Neural cell (in vitro differentiated cells): ENCODE measurements around the gene PORCN. TPM values are rescaled to one million over a fixed set of nuclear protein-coding genes. Genes with fewer than 3 reads are reported as not detected.

ENCODE experiments used
- H2AFZ ChIP-seq: fragments of 200-600, 300-800 bp; sonication (generic), shearing (Covaris generic); 2 replicates; pipeline ENCODE4 v1.6.0; 2014; ENCODE audit warnings: low read depth, mild to moderate bottlenecking, antibody characterized with exemption, low read length, moderate library complexity
- H3F3A ChIP-seq: fragments of 200-600 bp; shearing (Covaris generic); 2 replicates; pipeline ENCODE4 v1.6.1; 2016; ENCODE audit warnings: mild to moderate bottlenecking, moderate library complexity, mixed read lengths, antibody characterized with exemption, low read length; ENCODE audit not compliant: insufficient read depth, poor library complexity, severe bottlenecking
- H3K27ac ChIP-seq: fragments of 200-600, 300-800 bp; sonication (generic), shearing (Covaris generic); 2 replicates; pipeline ENCODE4 v1.5.1; 2014; ENCODE audit warnings: mild to moderate bottlenecking, low read length, moderate library complexity
- H3K27me3 ChIP-seq: fragments of 300-800, 200-600 bp; sonication (generic), shearing (Covaris generic); 2 replicates; pipeline ENCODE4 v1.6.0; 2014; ENCODE audit warnings: mild to moderate bottlenecking, low read depth, low read length, moderate library complexity; ENCODE audit not compliant: insufficient read depth
- H3K36me3 ChIP-seq: fragments of 300-800, 200-600 bp; sonication (generic), shearing (Covaris generic); 2 replicates; pipeline ENCODE4 v1.5.1; 2014; ENCODE audit warnings: mild to moderate bottlenecking, antibody characterized with exemption, low read length, moderate library complexity; ENCODE audit not compliant: insufficient read depth
- H3K4me2 ChIP-seq: fragments of 300-800, 200-600 bp; sonication (generic), shearing (Covaris generic); 2 replicates; pipeline ENCODE4 v1.6.0; 2014; ENCODE audit warnings: mild to moderate bottlenecking, low read length
- H3K4me3 ChIP-seq: fragments of 300-800, 200-600 bp; sonication (generic), shearing (Covaris generic); 2 replicates; pipeline ENCODE4 v1.5.1; 2014; ENCODE audit warnings: mild to moderate bottlenecking, low read length, moderate library complexity
- H3K79me2 ChIP-seq: fragments of 200-600 bp; shearing (Covaris generic); replicated peaks from 2 replicates; pipeline ENCODE4 v1.6.0; 2014; ENCODE audit warnings: mild to moderate bottlenecking, low read length, moderate library complexity; ENCODE audit not compliant: insufficient read depth
- H3K9ac ChIP-seq: fragments of 300-800, 200-600 bp; sonication (generic), shearing (Covaris generic); 2 replicates; pipeline ENCODE4 v1.6.1; 2016; ENCODE audit warnings: mild to moderate bottlenecking, low read length, mixed read lengths
- H3K9me2 ChIP-seq: fragments of 200-600 bp; shearing (Covaris generic); 2 replicates; pipeline ENCODE4 v1.6.1; 2016; ENCODE audit warnings: mild to moderate bottlenecking, low read length, mixed read lengths; ENCODE audit not compliant: insufficient read depth
- H3K9me3 ChIP-seq: fragments of 200-600, 300-800 bp; sonication (generic), shearing (Covaris generic); 2 replicates; pipeline ENCODE4 v1.6.1; 2016; ENCODE audit warnings: mild to moderate bottlenecking, mixed run types, low read length, moderate library complexity, mixed read lengths
- H4K20me1 ChIP-seq: fragments of 200-600 bp; shearing (Covaris generic); 2 replicates; pipeline ENCODE4 v1.6.1; 2016; ENCODE audit warnings: mild to moderate bottlenecking, mixed run types; ENCODE audit not compliant: insufficient read depth
- EP300 ChIP-seq: fragments of 450-650 bp; conservative IDR thresholded peaks from 2 replicates; pipeline ENCODE4 v1.6.1; 2014; ENCODE audit warnings: antibody characterized with exemption, mild to moderate bottlenecking, moderate library complexity; ENCODE audit not compliant: poor library complexity, severe bottlenecking
- EZH2 ChIP-seq: fragments of 200-600, 300-800 bp; shearing (Covaris generic), sonication (generic); IDR thresholded peaks from 2 replicates; pipeline ENCODE4 v1.6.1; 2014; ENCODE audit warnings: antibody characterized with exemption, low read length, borderline replicate concordance, mild to moderate bottlenecking; ENCODE audit not compliant: insufficient read depth, poor library complexity, severe bottlenecking
- MXI1 ChIP-seq: fragments of 450-650 bp; conservative IDR thresholded peaks from 2 replicates; pipeline ENCODE4 v1.6.1; 2014; ENCODE audit warnings: antibody characterized with exemption, mild to moderate bottlenecking; ENCODE audit not compliant: poor library complexity, severe bottlenecking
- POLR2AphosphoS5 ChIP-seq: IDR thresholded peaks from 2 replicates; pipeline ENCODE4 v1.6.1; 2012
- RAD21 ChIP-seq: fragments of 450-650 bp; conservative IDR thresholded peaks from 2 replicates; pipeline ENCODE4 v1.6.1; 2014; ENCODE audit warnings: antibody characterized with exemption, mild to moderate bottlenecking, moderate library complexity
- SMC3 ChIP-seq: fragments of 450-650 bp; conservative IDR thresholded peaks from 2 replicates; pipeline ENCODE4 v1.6.1; 2014; ENCODE audit warnings: antibody characterized with exemption, mild to moderate bottlenecking, moderate library complexity; ENCODE audit not compliant: poor library complexity
- TAF1 ChIP-seq: IDR thresholded peaks from 2 replicates; pipeline ENCODE4 v1.6.1; 2012; ENCODE audit warnings: low read depth
- polyA plus RNA-seq: library from polyadenylated mRNA; depleted of rRNA; stranded (reverse); fragments of >200 nt; gene quantifications from 2 replicates; pipeline ENCODE4 v1.2.3, GENCODE V29; 2014
- TF ChIP-seq, protein P1 (sequence below): fragments of 450-650 bp; IDR thresholded peaks from 2 replicates; pipeline ENCODE4 v1.5.1; 2014; ENCODE audit warnings: antibody characterized with exemption, mild to moderate bottlenecking, moderate library complexity; ENCODE audit not compliant: poor library complexity, severe bottlenecking
- TF ChIP-seq, protein P2 (sequence below): IDR thresholded peaks from 2 replicates; pipeline ENCODE4 v1.6.1; 2012; ENCODE audit warnings: borderline replicate concordance

Gene PORCN
- polyA plus RNA-seq, 1 donor from 2014 or later, result 29.8 TPM

DNA sequence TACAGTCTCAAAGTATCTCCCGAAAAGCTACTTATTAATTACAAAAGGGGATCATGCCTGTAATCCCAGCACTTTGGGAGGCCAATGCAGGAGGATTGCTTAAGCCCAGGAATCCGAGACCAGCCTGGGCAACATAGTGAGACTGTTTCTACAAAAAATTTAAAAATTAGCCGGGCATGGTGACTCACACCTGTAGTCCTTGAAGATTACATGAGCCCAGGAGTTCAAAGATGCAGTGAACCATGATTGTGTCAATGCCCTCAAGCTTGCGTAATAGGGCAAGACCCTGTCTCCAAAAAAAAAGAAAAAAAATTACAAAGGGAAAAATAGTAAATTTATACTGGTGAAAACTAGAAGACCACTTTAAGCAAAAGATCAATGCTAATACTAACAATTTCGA lies 3.3 kb upstream of the PORCN start:
- Histone ChIP-seq H3K4me2 (no peak overlapping the region), H3K36me3 (no peaks in the 10 kb centered on the region), H2AFZ (no peak overlapping the region), H3K9me2 (no peaks in the 10 kb centered on the region), H3K4me3 (no peak overlapping the region), H3F3A (no peaks in the 10 kb centered on the region), H3K9ac (no peak overlapping the region), H3K27me3 (no peaks in the 10 kb centered on the region), H3K79me2 (no peaks in the 10 kb centered on the region), H3K27ac (no peak overlapping the region), H3K9me3 (no peaks in the 10 kb centered on the region), H4K20me1 (no peaks in the 10 kb centered on the region)
- TF ChIP-seq MXI1 (no peak), SMC3 (no peak), RAD21 (no peak), EP300 (no peak), EZH2 (no peak), POLR2AphosphoS5 (no peak), TAF1 (no peak)
- TF ChIP-seq, protein P1, sequence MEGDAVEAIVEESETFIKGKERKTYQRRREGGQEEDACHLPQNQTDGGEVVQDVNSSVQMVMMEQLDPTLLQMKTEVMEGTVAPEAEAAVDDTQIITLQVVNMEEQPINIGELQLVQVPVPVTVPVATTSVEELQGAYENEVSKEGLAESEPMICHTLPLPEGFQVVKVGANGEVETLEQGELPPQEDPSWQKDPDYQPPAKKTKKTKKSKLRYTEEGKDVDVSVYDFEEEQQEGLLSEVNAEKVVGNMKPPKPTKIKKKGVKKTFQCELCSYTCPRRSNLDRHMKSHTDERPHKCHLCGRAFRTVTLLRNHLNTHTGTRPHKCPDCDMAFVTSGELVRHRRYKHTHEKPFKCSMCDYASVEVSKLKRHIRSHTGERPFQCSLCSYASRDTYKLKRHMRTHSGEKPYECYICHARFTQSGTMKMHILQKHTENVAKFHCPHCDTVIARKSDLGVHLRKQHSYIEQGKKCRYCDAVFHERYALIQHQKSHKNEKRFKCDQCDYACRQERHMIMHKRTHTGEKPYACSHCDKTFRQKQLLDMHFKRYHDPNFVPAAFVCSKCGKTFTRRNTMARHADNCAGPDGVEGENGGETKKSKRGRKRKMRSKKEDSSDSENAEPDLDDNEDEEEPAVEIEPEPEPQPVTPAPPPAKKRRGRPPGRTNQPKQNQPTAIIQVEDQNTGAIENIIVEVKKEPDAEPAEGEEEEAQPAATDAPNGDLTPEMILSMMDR, result no peak
- TF ChIP-seq, protein P2, sequence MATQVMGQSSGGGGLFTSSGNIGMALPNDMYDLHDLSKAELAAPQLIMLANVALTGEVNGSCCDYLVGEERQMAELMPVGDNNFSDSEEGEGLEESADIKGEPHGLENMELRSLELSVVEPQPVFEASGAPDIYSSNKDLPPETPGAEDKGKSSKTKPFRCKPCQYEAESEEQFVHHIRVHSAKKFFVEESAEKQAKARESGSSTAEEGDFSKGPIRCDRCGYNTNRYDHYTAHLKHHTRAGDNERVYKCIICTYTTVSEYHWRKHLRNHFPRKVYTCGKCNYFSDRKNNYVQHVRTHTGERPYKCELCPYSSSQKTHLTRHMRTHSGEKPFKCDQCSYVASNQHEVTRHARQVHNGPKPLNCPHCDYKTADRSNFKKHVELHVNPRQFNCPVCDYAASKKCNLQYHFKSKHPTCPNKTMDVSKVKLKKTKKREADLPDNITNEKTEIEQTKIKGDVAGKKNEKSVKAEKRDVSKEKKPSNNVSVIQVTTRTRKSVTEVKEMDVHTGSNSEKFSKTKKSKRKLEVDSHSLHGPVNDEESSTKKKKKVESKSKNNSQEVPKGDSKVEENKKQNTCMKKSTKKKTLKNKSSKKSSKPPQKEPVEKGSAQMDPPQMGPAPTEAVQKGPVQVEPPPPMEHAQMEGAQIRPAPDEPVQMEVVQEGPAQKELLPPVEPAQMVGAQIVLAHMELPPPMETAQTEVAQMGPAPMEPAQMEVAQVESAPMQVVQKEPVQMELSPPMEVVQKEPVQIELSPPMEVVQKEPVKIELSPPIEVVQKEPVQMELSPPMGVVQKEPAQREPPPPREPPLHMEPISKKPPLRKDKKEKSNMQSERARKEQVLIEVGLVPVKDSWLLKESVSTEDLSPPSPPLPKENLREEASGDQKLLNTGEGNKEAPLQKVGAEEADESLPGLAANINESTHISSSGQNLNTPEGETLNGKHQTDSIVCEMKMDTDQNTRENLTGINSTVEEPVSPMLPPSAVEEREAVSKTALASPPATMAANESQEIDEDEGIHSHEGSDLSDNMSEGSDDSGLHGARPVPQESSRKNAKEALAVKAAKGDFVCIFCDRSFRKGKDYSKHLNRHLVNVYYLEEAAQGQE, result no peak

- Histone ChIP-seq H3K4me3 (no peak overlapping the region), H3K9ac (no peak overlapping the region), H3K9me3 (no peaks in the 10 kb centered on the region), H3K9me2 (no peaks in the 10 kb centered on the region), H3K36me3 (no peaks in the 10 kb centered on the region), H3K79me2 (no peaks in the 10 kb centered on the region), H4K20me1 (no peaks in the 10 kb centered on the region), H3K27ac (no peak overlapping the region), H2AFZ (no peak overlapping the region), H3F3A (no peaks in the 10 kb centered on the region), H3K4me2 (no peak overlapping the region), H3K27me3 (no peaks in the 10 kb centered on the region)
- TF ChIP-seq TAF1 (no peak), MXI1 (no peak), EZH2 (no peak), RAD21 (no peak), EP300 (no peak), SMC3 (no peak), POLR2AphosphoS5 (no peak)
- TF ChIP-seq, protein P1, result no peak
- TF ChIP-seq, protein P2, result no peak
Measured at GRCh38 chrX:48507246-48507645, 1.5 kb upstream of the PORCN start.
